ENCODE results near the gene VPS13D. TPM values are rescaled to one million over a fixed set of nuclear protein-coding genes. Genes with fewer than 3 reads are reported as not detected.

Gene VPS13D
- polyA plus RNA-seq, 3 donors = 3.6 to 20.2 (median 5.1) TPM

DNA sequence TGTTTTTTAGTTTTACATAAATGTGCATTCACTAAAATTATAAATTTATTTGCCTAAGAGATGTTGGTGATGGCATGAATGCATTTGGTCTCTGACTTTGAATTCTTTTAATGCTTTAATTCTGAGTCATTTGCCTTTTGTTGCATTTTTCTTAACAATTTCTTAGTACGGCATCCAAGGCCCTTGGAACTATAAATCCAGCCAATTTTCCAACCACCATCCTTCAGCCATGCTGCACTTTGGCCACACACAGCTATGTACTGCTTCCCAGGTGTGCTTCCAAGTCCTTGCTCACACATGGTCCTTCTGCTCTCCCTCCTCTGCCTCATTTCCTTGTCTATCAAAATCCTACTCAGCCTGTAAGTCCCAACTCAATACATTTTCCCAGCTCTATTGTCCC is 227.1 kb downstream of the VPS13D start:
- peaks cover 6% of the 10 kb centered on the region for H4K20me1 ChIP-seq (ENCODE audit: insufficient read depth, low read length)
- no peak for DNase-seq
- no peaks in the 10 kb centered on the region for H3K27me3 ChIP-seq (ENCODE audit: control insufficient read depth in 2 of 2, insufficient read depth in 2 of 2, low read length in 2 of 2)
- intact Hi-C loops (cut with micrococcal nuclease) = no loop called here
- H3K4me3 ChIP-seq (replicated peaks in 1 of 3; ENCODE audit: low read depth in 2 of 3, low read length in 3 of 3) = no peak overlapping the region
- no peaks in the 10 kb centered on the region for H3K79me2 ChIP-seq (ENCODE audit: insufficient read depth, low read length)
- no peaks in the 10 kb centered on the region for H3K9me3 ChIP-seq (replicated peaks in 1 of 2; ENCODE audit: control insufficient read depth in 1 of 2, insufficient read depth in 1 of 2, low read length in 2 of 2)
- H3K36me3 ChIP-seq (replicated peaks in 1 of 2; ENCODE audit: control insufficient read depth in 1 of 2, insufficient read depth in 2 of 2, low read length in 2 of 2) = peaks cover 41 to 93% of the 10 kb centered on the region in 2 donors
- no peak overlapping the region for H2AFZ ChIP-seq (ENCODE audit: insufficient read depth, low read depth, low read length, poor library complexity, severe bottlenecking)
- TF ChIP-seq, protein P1, sequence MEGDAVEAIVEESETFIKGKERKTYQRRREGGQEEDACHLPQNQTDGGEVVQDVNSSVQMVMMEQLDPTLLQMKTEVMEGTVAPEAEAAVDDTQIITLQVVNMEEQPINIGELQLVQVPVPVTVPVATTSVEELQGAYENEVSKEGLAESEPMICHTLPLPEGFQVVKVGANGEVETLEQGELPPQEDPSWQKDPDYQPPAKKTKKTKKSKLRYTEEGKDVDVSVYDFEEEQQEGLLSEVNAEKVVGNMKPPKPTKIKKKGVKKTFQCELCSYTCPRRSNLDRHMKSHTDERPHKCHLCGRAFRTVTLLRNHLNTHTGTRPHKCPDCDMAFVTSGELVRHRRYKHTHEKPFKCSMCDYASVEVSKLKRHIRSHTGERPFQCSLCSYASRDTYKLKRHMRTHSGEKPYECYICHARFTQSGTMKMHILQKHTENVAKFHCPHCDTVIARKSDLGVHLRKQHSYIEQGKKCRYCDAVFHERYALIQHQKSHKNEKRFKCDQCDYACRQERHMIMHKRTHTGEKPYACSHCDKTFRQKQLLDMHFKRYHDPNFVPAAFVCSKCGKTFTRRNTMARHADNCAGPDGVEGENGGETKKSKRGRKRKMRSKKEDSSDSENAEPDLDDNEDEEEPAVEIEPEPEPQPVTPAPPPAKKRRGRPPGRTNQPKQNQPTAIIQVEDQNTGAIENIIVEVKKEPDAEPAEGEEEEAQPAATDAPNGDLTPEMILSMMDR (IDR thresholded peaks at IDR 0.05) = no peak
- no peaks in the 10 kb centered on the region for H3K4me1 ChIP-seq (ENCODE audit: control insufficient read depth in 1 of 2, insufficient read depth in 2 of 2, low read length in 2 of 2)
- no peak overlapping the region for H3K4me2 ChIP-seq (replicated peaks; ENCODE audit: extremely low read depth, low read length, poor library complexity, severe bottlenecking)
- no peak overlapping the region for H3K9ac ChIP-seq (ENCODE audit: insufficient read depth, low read length, poor library complexity, severe bottlenecking)
- no peaks in the 10 kb centered on the region for H3K9me3 Mint-ChIP-seq
- H3K27ac ChIP-seq (ENCODE audit: low read depth in 1 of 2, low read length in 2 of 2) = no peak overlapping the region
- H3K27ac Mint-ChIP-seq = peak overlapping the region in 2 of 7 donors; percentile 54 to 68
- peaks cover 0 to 2% (median 0%) of the 10 kb centered on the region in 3 donors for H3K27me3 Mint-ChIP-seq (ENCODE audit: low read depth in 3 of 3)
- H3K36me3 Mint-ChIP-seq = peaks cover 71 to 74% of the 10 kb centered on the region in 2 donors
- H3K4me3 Mint-ChIP-seq = no peak overlapping the region
- no peaks in the 10 kb centered on the region for H3K4me1 Mint-ChIP-seq
- WGBS (ENCODE audit: insufficient coverage) = 86% methylated on average over 1 of the region's 1 CpG

DNA sequence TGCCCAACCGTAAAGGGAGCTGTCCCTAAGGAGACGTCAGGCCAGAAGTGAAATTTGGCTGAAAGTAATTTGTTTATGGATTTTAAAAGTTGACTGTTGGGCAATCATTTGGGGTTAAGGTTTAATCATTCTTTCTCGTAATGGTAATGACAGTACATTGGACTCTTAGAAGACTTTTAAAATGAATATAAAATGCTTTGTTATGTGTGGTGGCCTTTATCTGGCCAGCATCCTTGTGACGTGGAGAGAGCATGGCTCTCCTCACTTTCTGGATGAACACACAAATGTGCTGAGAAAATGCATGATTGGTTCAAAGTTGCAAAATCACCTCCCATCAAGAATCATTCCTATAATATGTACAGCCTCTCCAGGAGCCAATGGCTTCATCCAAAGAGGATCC is 227.9 kb downstream of the VPS13D start:
- Mint-ChIP-seq H3K27ac (no peak overlapping the region), H3K4me1 (no peaks in the 10 kb centered on the region)
- intact Hi-C loops (cut with micrococcal nuclease) = no loop called here

More for the DNA sequence above, 227.9 kb downstream of the VPS13D start:
- H3K27me3 Mint-ChIP-seq (ENCODE audit: low read depth in 3 of 3) = no peaks in the 10 kb centered on the region
- H4K20me1 ChIP-seq (ENCODE audit: insufficient read depth, low read length) = peaks cover 2% of the 10 kb centered on the region
- H3K9me3 Mint-ChIP-seq = no peaks in the 10 kb centered on the region
- H3K27ac ChIP-seq (ENCODE audit: low read depth in 1 of 2, low read length in 2 of 2) = no peak overlapping the region
- peaks cover 72 to 75% of the 10 kb centered on the region in 2 donors for H3K36me3 Mint-ChIP-seq
- no peaks in the 10 kb centered on the region for H3K4me1 ChIP-seq (ENCODE audit: control insufficient read depth in 1 of 2, insufficient read depth in 2 of 2, low read length in 2 of 2)
- H3K9me3 ChIP-seq (replicated peaks in 1 of 2; ENCODE audit: control insufficient read depth in 1 of 2, insufficient read depth in 1 of 2, low read length in 2 of 2) = no peaks in the 10 kb centered on the region
- no peak overlapping the region for H2AFZ ChIP-seq (ENCODE audit: insufficient read depth, low read depth, low read length, poor library complexity, severe bottlenecking)
- H3K4me2 ChIP-seq (replicated peaks; ENCODE audit: extremely low read depth, low read length, poor library complexity, severe bottlenecking) = no peak overlapping the region
- H3K4me3 ChIP-seq (replicated peaks in 1 of 3; ENCODE audit: low read depth in 2 of 3, low read length in 3 of 3) = no peak overlapping the region
- no peaks in the 10 kb centered on the region for H3K79me2 ChIP-seq (ENCODE audit: insufficient read depth, low read length)
- 71% methylated on average over 3 of the region's 4 CpGs for WGBS (ENCODE audit: insufficient coverage)
- H3K27me3 ChIP-seq (ENCODE audit: control insufficient read depth in 2 of 2, insufficient read depth in 2 of 2, low read length in 2 of 2) = no peaks in the 10 kb centered on the region
- TF ChIP-seq, protein P1 (IDR thresholded peaks at IDR 0.05) = no peak
- peaks cover 49 to 93% of the 10 kb centered on the region in 2 donors for H3K36me3 ChIP-seq (replicated peaks in 1 of 2; ENCODE audit: control insufficient read depth in 1 of 2, insufficient read depth in 2 of 2, low read length in 2 of 2)
- no peak for DNase-seq
- no peak overlapping the region for H3K4me3 Mint-ChIP-seq
- no peak overlapping the region for H3K9ac ChIP-seq (ENCODE audit: insufficient read depth, low read length, poor library complexity, severe bottlenecking)

Measured in CD14-positive monocyte (primary cell).